Liver (tissue), 9 donors: Measurements from ENCODE around the gene KCNN3. TPM values are rescaled to one million over a fixed set of nuclear protein-coding genes. Genes with fewer than 3 reads are reported as not detected.

Experiments
- DNase-seq: peaks from one replicate; pipeline ENCODE4 v3.0.0-alpha.2; 2017; ENCODE audit warnings: low spot score
- H3K27ac ChIP-seq, 2 donors: one replicate each; pipeline ENCODE4 v1.7.0; 2013; ENCODE audit warnings: inconsistent platforms in 2 of 2, low read length in 2 of 2, control low read depth in 1 of 2, low read depth in 1 of 2, mild to moderate bottlenecking in 1 of 2
- H3K27me3 ChIP-seq, 4 donors: one replicate each; pipeline versions ENCODE4 v1.6.1 to v1.7.0; 2013; ENCODE audit warnings: low read length in 3 of 4, inconsistent platforms in 1 of 4, mild to moderate bottlenecking in 1 of 4, moderate library complexity in 1 of 4; ENCODE audit not compliant: control insufficient read depth in 4 of 4, insufficient read depth in 4 of 4
- H3K36me3 ChIP-seq, 4 donors: one replicate each; pipeline versions ENCODE4 v1.6.1 to v1.7.0; 2013; ENCODE audit warnings: low read length in 3 of 4, mild to moderate bottlenecking in 3 of 4, low read depth in 1 of 4, moderate library complexity in 1 of 4; ENCODE audit not compliant: control insufficient read depth in 4 of 4, insufficient read depth in 3 of 4
- H3K4me1 ChIP-seq, 4 donors: one replicate each; pipeline versions ENCODE4 v1.6.1 to v1.7.0; 2013; ENCODE audit warnings: low read length in 3 of 4, mild to moderate bottlenecking in 3 of 4, moderate library complexity in 1 of 4; ENCODE audit not compliant: control insufficient read depth in 4 of 4, insufficient read depth in 4 of 4
- H3K4me3 ChIP-seq, 3 donors: one replicate each; pipeline versions ENCODE4 v1.6.1 to v1.7.0; 2013; ENCODE audit warnings: low read length in 3 of 3, control low read depth in 1 of 3, low read depth in 1 of 3, mild to moderate bottlenecking in 1 of 3
- H3K9ac ChIP-seq, 2 donors: one replicate each; pipeline ENCODE4 v1.7.0; 2013; ENCODE audit warnings: low read length in 2 of 2, mild to moderate bottlenecking in 2 of 2, moderate library complexity in 2 of 2, control low read depth in 1 of 2, low read depth in 1 of 2
- H3K9me3 ChIP-seq, 4 donors: one replicate each; pipeline versions ENCODE4 v1.6.1 to v1.7.0; 2013; ENCODE audit warnings: low read length in 3 of 4; ENCODE audit not compliant: control insufficient read depth in 4 of 4
- EGR1 ChIP-seq, 2 donors: IDR thresholded peaks; 2 replicates each; pipeline ENCODE4 v1.6.1; 2016 to 2018; ENCODE audit warnings: antibody characterized with exemption in 2 of 2, low read depth in 2 of 2
- FOXA1 ChIP-seq: IDR thresholded peaks from 2 replicates; pipeline ENCODE4 v1.6.1; 2016; ENCODE audit warnings: antibody characterized with exemption
- FOXA2 ChIP-seq: IDR thresholded peaks from 2 replicates; pipeline ENCODE4 v1.6.1; 2016; ENCODE audit warnings: antibody characterized with exemption
- GABPA ChIP-seq, 2 donors: IDR thresholded peaks in 1 of 2; conservative IDR thresholded peaks in 1 of 2; 2 replicates each; pipeline ENCODE4 v1.6.1; 2016; ENCODE audit warnings: antibody characterized with exemption in 2 of 2, mild to moderate bottlenecking in 1 of 2, moderate library complexity in 1 of 2
- HNF4A ChIP-seq, 2 donors: conservative IDR thresholded peaks; 2 replicates each; pipeline ENCODE4 v1.6.1; 2016; ENCODE audit warnings: antibody characterized with exemption in 2 of 2, mild to moderate bottlenecking in 2 of 2
- HNF4G ChIP-seq: IDR thresholded peaks from 2 replicates; pipeline ENCODE4 v1.6.1; 2016; ENCODE audit warnings: antibody characterized with exemption
- JUND ChIP-seq, 2 donors: IDR thresholded peaks; 2 replicates each; pipeline ENCODE4 v1.6.1; 2016; ENCODE audit warnings: antibody characterized with exemption in 2 of 2
- NR2F2 ChIP-seq: IDR thresholded peaks from 2 replicates; pipeline ENCODE4 v1.6.1; 2016; ENCODE audit warnings: antibody characterized with exemption
- RAD21 ChIP-seq, 2 donors: IDR thresholded peaks; 2 replicates each; pipeline ENCODE4 v1.6.1; 2016; ENCODE audit warnings: antibody characterized with exemption in 2 of 2, mild to moderate bottlenecking in 2 of 2
- RXRA ChIP-seq, 2 donors: IDR thresholded peaks; 2 replicates each; pipeline ENCODE4 v1.6.1; 2017 to 2018; ENCODE audit warnings: antibody characterized with exemption in 2 of 2, mild to moderate bottlenecking in 1 of 2
- SP1 ChIP-seq: IDR thresholded peaks from 2 replicates; pipeline ENCODE4 v1.6.1; 2018; ENCODE audit warnings: antibody characterized with exemption, mild to moderate bottlenecking
- TAF1 ChIP-seq: conservative IDR thresholded peaks from 2 replicates; pipeline ENCODE4 v1.6.1; 2016; ENCODE audit warnings: antibody characterized with exemption, mild to moderate bottlenecking
- YY1 ChIP-seq: IDR thresholded peaks from 2 replicates; pipeline ENCODE4 v1.6.1; 2016; ENCODE audit warnings: antibody characterized with exemption, mild to moderate bottlenecking
- WGBS: extraction: QIAGEN DNeasy Blood & Tissue Kit; methylation state at CpG from one replicate; pipeline ENCODE4 v1.1.7; 2013; 5-methylcytosine and 5-hydroxymethylcytosine counted together
- polyA plus RNA-seq, 2 donors: library from polyadenylated mRNA; stranded (reverse) in 1 of 2; unstranded in 1 of 2; fragments of 200-250 nt in 1 of 2; fragments of >200 nt in 1 of 2; fragmentation: Nextera tagmentation in 1 of 2; extraction: Ambion mirVana in 1 of 2; gene quantifications; one replicate each; pipeline versions ENCODE4 v1.2.1 to v1.2.3, GENCODE V29; 2013 to 2015
- total RNA-seq, 2 donors: library from RNA; depleted of rRNA; stranded (reverse); fragments of >200 nt; gene quantifications; one replicate each; pipeline ENCODE4 v1.2.3, GENCODE V29; 2014
- TF ChIP-seq, protein P1 (sequence below): IDR thresholded peaks from 2 replicates; pipeline ENCODE4 v1.6.1; 2016; ENCODE audit warnings: antibody characterized with exemption
- TF ChIP-seq, protein P2 (sequence below): IDR thresholded peaks from 2 replicates; pipeline ENCODE4 v1.6.1; 2016; ENCODE audit warnings: antibody characterized with exemption
- TF ChIP-seq, protein P3 (sequence below): fragments of 150-350 bp; IDR thresholded peaks from 2 replicates; pipeline ENCODE4 v1.5.1; 2017; ENCODE audit warnings: improper control_type of control experiment, low read depth, low read length; ENCODE audit not compliant: missing input control
- TF ChIP-seq, protein P4 (sequence below): IDR thresholded peaks from 2 replicates; pipeline ENCODE4 v1.6.1; 2016; ENCODE audit warnings: antibody characterized with exemption
- TF ChIP-seq, protein P5 (sequence below): IDR thresholded peaks from 2 replicates; pipeline ENCODE4 v1.6.1; 2016; ENCODE audit warnings: antibody characterized with exemption, mild to moderate bottlenecking
- donor health status: healthy.
- donor health status: healthy.
- donor health status: healthy.
- donor health status: healthy.
- donor health status: healthy.

Gene KCNN3
- total and polyA plus RNA-seq, 4 donors, result 0.09 to 0.68 (median 0.15) TPM

DNA sequence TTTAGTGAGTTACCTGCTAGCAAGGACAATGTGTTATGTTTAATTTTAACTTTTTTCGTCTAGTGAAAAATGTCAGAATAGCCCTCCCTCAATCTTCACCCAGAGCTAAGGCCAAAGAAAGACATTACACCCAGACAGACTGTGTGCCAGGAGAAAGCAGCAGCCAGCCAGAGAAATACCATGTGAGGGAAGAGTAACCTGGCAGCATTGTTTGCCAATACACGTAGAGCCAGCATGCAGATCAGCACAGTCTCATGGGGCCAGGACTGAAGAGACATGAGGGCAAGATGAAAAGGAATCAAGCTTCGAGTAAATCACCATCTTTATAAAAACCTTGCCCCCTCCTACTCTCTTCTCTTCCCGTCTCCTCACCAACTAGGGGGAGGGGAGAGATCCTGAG lies 173.6 kb downstream of the KCNN3 start:
- peaks cover 0 to 8% (median 7%) of the 10 kb centered on the region in 4 donors for H3K4me1 ChIP-seq
- H3K27ac ChIP-seq, result no peak overlapping the region
- 71% methylated on average over 4 of the region's 4 CpGs for WGBS
- H3K4me3 ChIP-seq, result no peak overlapping the region
- no peak for TF ChIP-seq YY1
- no peak for TF ChIP-seq NR2F2
- TF ChIP-seq, protein P1, sequence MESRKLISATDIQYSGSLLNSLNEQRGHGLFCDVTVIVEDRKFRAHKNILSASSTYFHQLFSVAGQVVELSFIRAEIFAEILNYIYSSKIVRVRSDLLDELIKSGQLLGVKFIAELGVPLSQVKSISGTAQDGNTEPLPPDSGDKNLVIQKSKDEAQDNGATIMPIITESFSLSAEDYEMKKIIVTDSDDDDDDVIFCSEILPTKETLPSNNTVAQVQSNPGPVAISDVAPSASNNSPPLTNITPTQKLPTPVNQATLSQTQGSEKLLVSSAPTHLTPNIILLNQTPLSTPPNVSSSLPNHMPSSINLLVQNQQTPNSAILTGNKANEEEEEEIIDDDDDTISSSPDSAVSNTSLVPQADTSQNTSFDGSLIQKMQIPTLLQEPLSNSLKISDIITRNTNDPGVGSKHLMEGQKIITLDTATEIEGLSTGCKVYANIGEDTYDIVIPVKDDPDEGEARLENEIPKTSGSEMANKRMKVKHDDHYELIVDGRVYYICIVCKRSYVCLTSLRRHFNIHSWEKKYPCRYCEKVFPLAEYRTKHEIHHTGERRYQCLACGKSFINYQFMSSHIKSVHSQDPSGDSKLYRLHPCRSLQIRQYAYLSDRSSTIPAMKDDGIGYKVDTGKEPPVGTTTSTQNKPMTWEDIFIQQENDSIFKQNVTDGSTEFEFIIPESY, result no peak
- TF ChIP-seq, protein P2, sequence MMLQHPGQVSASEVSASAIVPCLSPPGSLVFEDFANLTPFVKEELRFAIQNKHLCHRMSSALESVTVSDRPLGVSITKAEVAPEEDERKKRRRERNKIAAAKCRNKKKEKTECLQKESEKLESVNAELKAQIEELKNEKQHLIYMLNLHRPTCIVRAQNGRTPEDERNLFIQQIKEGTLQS, result no peak
- TF ChIP-seq, protein P3, sequence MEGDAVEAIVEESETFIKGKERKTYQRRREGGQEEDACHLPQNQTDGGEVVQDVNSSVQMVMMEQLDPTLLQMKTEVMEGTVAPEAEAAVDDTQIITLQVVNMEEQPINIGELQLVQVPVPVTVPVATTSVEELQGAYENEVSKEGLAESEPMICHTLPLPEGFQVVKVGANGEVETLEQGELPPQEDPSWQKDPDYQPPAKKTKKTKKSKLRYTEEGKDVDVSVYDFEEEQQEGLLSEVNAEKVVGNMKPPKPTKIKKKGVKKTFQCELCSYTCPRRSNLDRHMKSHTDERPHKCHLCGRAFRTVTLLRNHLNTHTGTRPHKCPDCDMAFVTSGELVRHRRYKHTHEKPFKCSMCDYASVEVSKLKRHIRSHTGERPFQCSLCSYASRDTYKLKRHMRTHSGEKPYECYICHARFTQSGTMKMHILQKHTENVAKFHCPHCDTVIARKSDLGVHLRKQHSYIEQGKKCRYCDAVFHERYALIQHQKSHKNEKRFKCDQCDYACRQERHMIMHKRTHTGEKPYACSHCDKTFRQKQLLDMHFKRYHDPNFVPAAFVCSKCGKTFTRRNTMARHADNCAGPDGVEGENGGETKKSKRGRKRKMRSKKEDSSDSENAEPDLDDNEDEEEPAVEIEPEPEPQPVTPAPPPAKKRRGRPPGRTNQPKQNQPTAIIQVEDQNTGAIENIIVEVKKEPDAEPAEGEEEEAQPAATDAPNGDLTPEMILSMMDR, result no peak
- TF ChIP-seq, protein P4, sequence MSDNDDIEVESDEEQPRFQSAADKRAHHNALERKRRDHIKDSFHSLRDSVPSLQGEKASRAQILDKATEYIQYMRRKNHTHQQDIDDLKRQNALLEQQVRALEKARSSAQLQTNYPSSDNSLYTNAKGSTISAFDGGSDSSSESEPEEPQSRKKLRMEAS, result no peak
- TF ChIP-seq EGR1 (IDR thresholded peaks at IDR 0.05; ENCODE audit: low read depth in 2 of 2), result no peak
- TF ChIP-seq GABPA (IDR thresholded peaks at IDR 0.05 in 1 of 2, conservative IDR thresholded peaks at IDR 0.05 in 1 of 2), result no peak
- TF ChIP-seq RXRA (IDR thresholded peaks at IDR 0.05), result no peak
- no peak for TF ChIP-seq HNF4G
- no peak for TF ChIP-seq TAF1
- TF ChIP-seq FOXA2, result no peak
- TF ChIP-seq JUND (IDR thresholded peaks at IDR 0.05), result no peak
- TF ChIP-seq HNF4A (conservative IDR thresholded peaks at IDR 0.05), result no peak
- TF ChIP-seq, protein P5, sequence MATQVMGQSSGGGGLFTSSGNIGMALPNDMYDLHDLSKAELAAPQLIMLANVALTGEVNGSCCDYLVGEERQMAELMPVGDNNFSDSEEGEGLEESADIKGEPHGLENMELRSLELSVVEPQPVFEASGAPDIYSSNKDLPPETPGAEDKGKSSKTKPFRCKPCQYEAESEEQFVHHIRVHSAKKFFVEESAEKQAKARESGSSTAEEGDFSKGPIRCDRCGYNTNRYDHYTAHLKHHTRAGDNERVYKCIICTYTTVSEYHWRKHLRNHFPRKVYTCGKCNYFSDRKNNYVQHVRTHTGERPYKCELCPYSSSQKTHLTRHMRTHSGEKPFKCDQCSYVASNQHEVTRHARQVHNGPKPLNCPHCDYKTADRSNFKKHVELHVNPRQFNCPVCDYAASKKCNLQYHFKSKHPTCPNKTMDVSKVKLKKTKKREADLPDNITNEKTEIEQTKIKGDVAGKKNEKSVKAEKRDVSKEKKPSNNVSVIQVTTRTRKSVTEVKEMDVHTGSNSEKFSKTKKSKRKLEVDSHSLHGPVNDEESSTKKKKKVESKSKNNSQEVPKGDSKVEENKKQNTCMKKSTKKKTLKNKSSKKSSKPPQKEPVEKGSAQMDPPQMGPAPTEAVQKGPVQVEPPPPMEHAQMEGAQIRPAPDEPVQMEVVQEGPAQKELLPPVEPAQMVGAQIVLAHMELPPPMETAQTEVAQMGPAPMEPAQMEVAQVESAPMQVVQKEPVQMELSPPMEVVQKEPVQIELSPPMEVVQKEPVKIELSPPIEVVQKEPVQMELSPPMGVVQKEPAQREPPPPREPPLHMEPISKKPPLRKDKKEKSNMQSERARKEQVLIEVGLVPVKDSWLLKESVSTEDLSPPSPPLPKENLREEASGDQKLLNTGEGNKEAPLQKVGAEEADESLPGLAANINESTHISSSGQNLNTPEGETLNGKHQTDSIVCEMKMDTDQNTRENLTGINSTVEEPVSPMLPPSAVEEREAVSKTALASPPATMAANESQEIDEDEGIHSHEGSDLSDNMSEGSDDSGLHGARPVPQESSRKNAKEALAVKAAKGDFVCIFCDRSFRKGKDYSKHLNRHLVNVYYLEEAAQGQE, result no peak
- TF ChIP-seq RAD21 (IDR thresholded peaks at IDR 0.05), result no peak
- TF ChIP-seq SP1, result no peak
- no peak for TF ChIP-seq FOXA1
- no peak for DNase-seq
- no peaks in the 10 kb centered on the region for H3K9me3 ChIP-seq
- H3K27me3 ChIP-seq, result no peaks in the 10 kb centered on the region
- H3K36me3 ChIP-seq, result no peaks in the 10 kb centered on the region
- no peak overlapping the region for H3K9ac ChIP-seq
